ENCODE measurements around the gene DRC1. TPM values are rescaled to one million over a fixed set of nuclear protein-coding genes. Genes with fewer than 3 reads are reported as not detected.
"Not testable (repeated sequence)": the region's sequence is repeated elsewhere in the genome, so short reads cannot be mapped to it uniquely, and the experiment has no call there.

Gene DRC1
- total RNA-seq, 1 donor from 2014 or later, result 2.3 TPM

GRCh38 chr2:26366957-26367356, 34.8 kb upstream of the DRC1 start:
- Mint-ChIP-seq H3K27me3 (ENCODE audit: unreplicated experiment) (peaks cover 2% of the 10 kb centered on the region), H3K36me3 (ENCODE audit: unreplicated experiment) (peaks cover 4% of the 10 kb centered on the region), H3K4me1 (ENCODE audit: low read depth, unreplicated experiment) (peaks cover 19% of the 10 kb centered on the region), H3K9me3 (ENCODE audit: unreplicated experiment) (peaks cover 11% of the 10 kb centered on the region), H3K27ac (ENCODE audit: unreplicated experiment) (no peak overlapping the region), H3K4me3 (ENCODE audit: unreplicated experiment) (no peak overlapping the region)
- TF ChIP-seq CTCF (IDR thresholded peaks at IDR 0.05; ENCODE audit: partially characterized antibody, unreplicated experiment), result no peak
- no peak for DNase-seq

- peaks cover 17% of the 10 kb centered on the region for H3K36me3 Mint-ChIP-seq (ENCODE audit: unreplicated experiment)
Observed at GRCh38 chr2:26369664-26370063, 32.1 kb upstream of the DRC1 start.

GRCh38 chr2:26370909-26371308, 30.8 kb upstream of the DRC1 start:
- H3K9me3 Mint-ChIP-seq (ENCODE audit: unreplicated experiment), result peaks cover 17% of the 10 kb centered on the region
- not testable (repeated sequence) for H3K27ac Mint-ChIP-seq (ENCODE audit: unreplicated experiment)
- H3K36me3 Mint-ChIP-seq (ENCODE audit: unreplicated experiment), result peaks cover 17% of the 10 kb centered on the region

More at GRCh38 chr2:26369664-26370063, 32.1 kb upstream of the DRC1 start:
- not testable (repeated sequence) for H3K27me3 Mint-ChIP-seq (ENCODE audit: unreplicated experiment); DNase-seq
- Mint-ChIP-seq H3K27ac (ENCODE audit: unreplicated experiment) (peak overlapping the region; percentile 92), H3K4me1 (ENCODE audit: low read depth, unreplicated experiment) (peaks cover 21% of the 10 kb centered on the region), H3K9me3 (ENCODE audit: unreplicated experiment) (peaks cover 17% of the 10 kb centered on the region), H3K4me3 (ENCODE audit: unreplicated experiment) (peak overlapping the region; percentile 32)

GRCh38 chr2:26376799-26377198, 24.9 kb upstream of the DRC1 start:
- DNase-seq, result no peak
- Mint-ChIP-seq H3K36me3 (ENCODE audit: unreplicated experiment) (peaks cover 14% of the 10 kb centered on the region), H3K9me3 (ENCODE audit: unreplicated experiment) (peaks cover 8% of the 10 kb centered on the region), H3K27ac (ENCODE audit: unreplicated experiment) (no peak overlapping the region), H3K4me3 (ENCODE audit: unreplicated experiment) (no peak overlapping the region), H3K27me3 (ENCODE audit: unreplicated experiment) (no peaks in the 10 kb centered on the region), H3K4me1 (ENCODE audit: low read depth, unreplicated experiment) (peaks cover 9% of the 10 kb centered on the region)
- no peak for TF ChIP-seq CTCF (IDR thresholded peaks at IDR 0.05; ENCODE audit: partially characterized antibody, unreplicated experiment)

More at GRCh38 chr2:26370909-26371308, 30.8 kb upstream of the DRC1 start:
- H3K4me1 Mint-ChIP-seq (ENCODE audit: low read depth, unreplicated experiment), result peaks cover 21% of the 10 kb centered on the region
- H3K4me3 Mint-ChIP-seq (ENCODE audit: unreplicated experiment); H3K27me3 Mint-ChIP-seq (ENCODE audit: unreplicated experiment); DNase-seq: not testable (repeated sequence)

- Mint-ChIP-seq H3K27ac (ENCODE audit: unreplicated experiment) (no peak overlapping the region), H3K36me3 (ENCODE audit: unreplicated experiment) (no peaks in the 10 kb centered on the region), H3K4me1 (ENCODE audit: low read depth, unreplicated experiment) (peaks cover 8% of the 10 kb centered on the region), H3K27me3 (ENCODE audit: unreplicated experiment) (no peaks in the 10 kb centered on the region), H3K9me3 (ENCODE audit: unreplicated experiment) (peaks cover 2% of the 10 kb centered on the region), H3K4me3 (ENCODE audit: unreplicated experiment) (no peak overlapping the region)
- no peak for DNase-seq
- TF ChIP-seq CTCF (IDR thresholded peaks at IDR 0.05; ENCODE audit: partially characterized antibody, unreplicated experiment), result no peak
Observed at GRCh38 chr2:26380281-26380680, 21.4 kb upstream of the DRC1 start.

GRCh38 chr2:26382564-26382963, 19.2 kb upstream of the DRC1 start:
- Mint-ChIP-seq H3K4me1 (ENCODE audit: low read depth, unreplicated experiment) (peaks cover 8% of the 10 kb centered on the region), H3K27ac (ENCODE audit: unreplicated experiment) (no peak overlapping the region), H3K27me3 (ENCODE audit: unreplicated experiment) (no peaks in the 10 kb centered on the region), H3K36me3 (ENCODE audit: unreplicated experiment) (no peaks in the 10 kb centered on the region), H3K9me3 (ENCODE audit: unreplicated experiment) (peaks cover 2% of the 10 kb centered on the region), H3K4me3 (ENCODE audit: unreplicated experiment) (no peak overlapping the region)
- TF ChIP-seq CTCF (IDR thresholded peaks at IDR 0.05; ENCODE audit: partially characterized antibody, unreplicated experiment), result no peak
- DNase-seq, result no peak
